HG02973 (cell line): ENCODE results near the gene FAT1.
"Not testable (repeated sequence)": the region's sequence is repeated elsewhere in the genome, so short reads cannot be mapped to it uniquely, and the experiment has no call there.

Experiments
- ATAC-seq: cut with Tn5 transposase; IDR thresholded peaks from one replicate; pipeline ENCODE4 v1.9.1; 2021; ENCODE audit warnings: moderate library complexity; ENCODE audit not compliant: unreplicated experiment

FAT1 gene

GRCh38 chr4:186659935-186660334 is 63.7 kb downstream of the FAT1 start:
- ATAC-seq, result no peak

DNA sequence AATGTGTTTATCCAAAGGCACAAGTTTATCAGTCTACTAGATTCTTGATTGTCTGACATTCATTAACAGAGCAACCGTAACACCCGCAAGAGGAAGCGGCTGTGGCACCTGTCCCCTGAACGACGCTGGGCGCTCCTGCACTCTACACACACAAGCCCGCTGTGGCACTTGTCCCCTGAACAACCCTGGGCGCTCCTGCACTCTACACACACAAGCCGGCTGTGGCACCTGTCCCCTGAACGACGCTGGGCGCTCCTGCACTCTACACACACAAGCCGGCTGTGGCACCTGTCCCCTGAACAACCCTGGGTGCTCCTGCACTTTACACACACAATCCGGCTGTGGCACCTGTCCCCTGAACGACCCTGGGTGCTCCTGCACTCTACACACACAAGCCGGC is 64.2 kb downstream of the FAT1 start:
- not testable (repeated sequence) for ATAC-seq

- ATAC-seq, result no peak
These were observed 65.0 kb downstream of the FAT1 start for GRCh38 chr4:186658657-186659056.

- ATAC-seq, result no peak
These were observed 65.9 kb downstream of the FAT1 start for GRCh38 chr4:186657764-186658163.

DNA sequence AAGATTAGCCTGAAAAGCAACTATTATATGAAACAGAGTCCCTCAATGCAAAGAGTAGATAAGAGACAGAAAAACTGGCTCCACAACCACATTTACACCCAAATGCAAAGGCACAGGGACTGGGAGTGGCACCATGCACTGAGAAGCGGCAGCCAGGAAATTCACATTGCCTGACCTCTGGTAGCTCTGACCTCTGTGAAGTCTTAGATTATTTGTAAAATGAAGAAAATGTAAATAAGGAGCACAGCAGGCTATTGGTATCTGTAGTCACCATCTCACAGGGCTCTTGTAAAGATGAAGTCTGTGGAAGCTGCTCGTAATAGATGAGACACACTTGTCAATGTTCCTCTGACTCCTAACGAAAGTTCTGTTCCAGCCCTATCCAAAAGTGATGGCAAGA is 69.7 kb downstream of the FAT1 start:
- ATAC-seq, result no peak

- ATAC-seq, result no peak
These were observed 72.0 kb downstream of the FAT1 start for GRCh38 chr4:186651624-186652023.

DNA sequence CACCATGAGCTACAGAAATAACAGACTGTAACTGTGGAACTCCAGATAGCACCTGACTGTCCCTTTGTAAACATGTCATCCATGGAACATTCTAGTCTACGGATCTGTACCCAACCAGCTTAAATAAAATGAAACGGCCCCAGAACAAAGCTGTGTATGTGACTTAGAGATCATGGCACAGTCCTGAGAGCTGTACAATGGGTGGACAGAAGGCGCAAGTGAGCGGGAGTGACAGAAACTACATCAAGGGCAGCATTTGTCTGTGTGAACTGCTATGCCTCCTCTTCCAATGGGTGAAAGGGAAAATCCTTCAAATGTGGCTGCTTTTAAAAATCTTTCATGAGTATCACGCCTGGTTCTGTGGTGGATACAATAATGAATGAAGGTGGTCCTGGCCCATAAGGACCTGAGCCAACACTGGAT is 72.5 kb downstream of the FAT1 start:
- no peak for ATAC-seq

GRCh38 chr4:186650401-186651180 is 73.1 kb downstream of the FAT1 start:
- ATAC-seq, result no peak

DNA sequence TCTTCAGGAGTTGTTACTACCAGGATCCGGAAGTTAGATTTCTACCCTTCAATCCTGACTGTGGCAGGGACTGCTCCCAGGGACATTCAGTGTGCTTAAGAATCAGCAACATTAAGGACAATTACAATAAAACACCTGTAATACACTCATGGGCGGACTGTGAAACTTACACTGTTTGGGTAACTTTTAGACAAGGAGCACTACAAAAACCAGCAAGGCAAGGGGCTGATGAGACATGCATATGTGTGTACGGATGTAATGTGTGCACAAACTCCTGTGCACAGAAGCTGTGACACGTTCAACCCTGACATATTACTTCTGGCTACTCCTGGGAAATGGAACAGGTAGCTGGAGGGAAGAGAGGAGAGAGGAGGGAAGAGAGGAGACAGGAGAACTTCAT is 75.8 kb downstream of the FAT1 start:
- no peak for ATAC-seq

GRCh38 chr4:186644737-186645261 is 78.9 kb downstream of the FAT1 start:
- no peak for ATAC-seq

DNA sequence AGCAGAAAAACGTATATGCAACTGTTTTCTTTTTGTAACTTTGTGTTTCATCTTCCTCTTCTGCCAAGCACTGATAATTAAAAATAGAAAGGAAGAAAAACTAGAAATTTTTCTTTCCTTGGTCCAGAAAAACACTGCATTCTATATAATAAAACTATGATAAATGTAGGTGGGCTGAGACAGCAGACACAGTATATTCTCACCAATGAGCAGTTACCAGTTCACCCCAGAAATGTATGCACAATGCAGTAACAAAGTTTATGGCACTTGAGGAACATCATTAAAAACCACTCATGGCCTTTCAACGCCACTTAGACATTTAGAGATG is 79.4 kb downstream of the FAT1 start:
- ATAC-seq, result no peak

DNA sequence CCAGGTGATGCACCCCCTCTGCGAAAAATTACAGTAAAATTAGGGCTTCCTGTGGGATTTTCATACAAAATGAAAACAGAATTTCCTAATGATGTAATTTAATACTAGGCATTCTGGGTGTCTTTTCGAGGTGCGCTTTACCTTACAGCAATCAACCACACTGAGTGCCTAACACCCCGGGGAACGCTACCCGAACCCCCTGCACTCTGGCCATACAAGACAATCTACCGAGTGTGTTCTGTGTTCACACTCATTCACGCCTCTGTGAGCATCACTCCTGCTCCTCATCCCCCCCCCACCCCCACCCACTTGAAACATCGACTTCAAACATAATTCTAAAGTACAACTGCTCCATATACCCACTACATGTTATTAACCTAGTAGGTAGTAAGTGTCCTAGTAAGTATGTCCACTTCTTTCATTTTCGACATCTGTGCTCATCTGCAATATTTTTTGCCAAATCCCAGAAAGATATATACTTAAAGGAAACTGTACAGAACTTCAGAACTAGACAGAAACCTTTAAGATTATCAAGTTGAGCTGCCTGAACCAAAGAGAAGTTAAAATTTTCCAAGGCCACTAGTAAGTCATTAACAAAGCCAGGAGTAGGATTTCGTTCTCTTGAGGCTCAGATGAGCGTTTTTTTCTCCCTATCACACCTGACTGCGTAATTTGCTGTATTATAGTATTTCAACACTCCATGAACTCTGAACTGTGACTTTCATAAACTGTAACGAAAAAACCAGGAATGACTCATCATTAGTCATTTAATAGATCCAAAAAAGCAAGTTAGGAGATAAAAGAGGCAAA is 80.0 kb downstream of the FAT1 start:
- ATAC-seq, result no peak

- no peak for ATAC-seq
These were observed 80.7 kb downstream of the FAT1 start for GRCh38 chr4:186642998-186643397.

GRCh38 chr4:186642530-186642929 is 81.1 kb downstream of the FAT1 start:
- ATAC-seq, result no peak

- ATAC-seq, result no peak
These were observed 89.0 kb downstream of the FAT1 start for GRCh38 chr4:186634591-186635128.

DNA sequence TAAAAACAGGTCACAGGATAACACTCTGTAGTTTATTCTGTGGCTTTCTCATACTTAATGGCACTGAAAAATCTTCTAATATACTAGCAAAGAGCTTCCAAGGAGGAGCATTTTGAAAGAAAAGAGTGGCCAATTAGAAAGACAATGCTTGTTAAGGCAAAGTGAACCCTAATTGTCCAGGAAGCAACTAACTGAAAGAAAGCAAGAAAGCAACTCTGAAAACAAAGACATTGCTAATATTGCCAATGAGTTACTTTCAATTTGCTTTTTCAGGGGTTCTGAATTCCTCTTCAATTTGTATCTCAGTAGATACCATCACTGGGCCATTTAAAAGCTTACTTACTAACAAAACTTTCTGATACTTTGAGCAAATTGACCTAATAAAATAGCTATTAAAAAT is 89.8 kb downstream of the FAT1 start:
- ATAC-seq, result no peak

- ATAC-seq, result no peak
These were observed 93.5 kb downstream of the FAT1 start for GRCh38 chr4:186630128-186630527.

- no peak for ATAC-seq
These were observed 95.5 kb downstream of the FAT1 start for GRCh38 chr4:186628058-186628711.

DNA sequence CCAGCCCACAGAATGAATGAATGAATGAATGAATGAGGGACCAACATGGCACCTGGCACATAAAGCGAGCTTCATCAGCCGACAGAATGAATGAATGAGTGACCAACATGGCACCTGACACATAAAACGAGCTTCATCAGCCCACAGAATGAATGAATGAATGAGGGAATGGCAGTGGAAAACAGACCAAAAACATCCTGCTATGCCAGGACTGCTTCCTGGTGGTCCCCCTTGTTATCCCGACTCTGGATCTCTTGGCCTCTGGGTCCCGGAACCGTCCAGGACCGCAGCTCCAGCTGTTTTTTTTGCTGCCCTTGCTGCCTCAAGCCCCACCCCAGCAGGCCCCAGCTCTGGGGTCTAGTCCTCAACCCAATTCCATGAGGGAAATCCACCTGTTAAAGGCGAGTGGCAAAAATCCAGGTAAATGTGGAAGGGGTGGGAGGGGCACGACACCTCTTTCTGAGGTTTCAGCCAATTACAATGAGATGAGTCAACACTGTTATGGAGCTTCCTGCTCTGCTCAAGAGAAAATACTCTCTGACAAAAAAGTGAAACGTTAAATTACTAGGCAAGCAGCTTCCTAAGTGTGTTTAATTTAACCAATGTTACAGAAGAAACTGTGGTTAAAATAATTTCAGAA is 96.3 kb downstream of the FAT1 start:
- ATAC-seq, result no peak

- ATAC-seq, result no peak
These were observed 98.7 kb downstream of the FAT1 start for GRCh38 chr4:186624951-186625350.

- ATAC-seq, result no peak
These were observed 100.1 kb downstream of the FAT1 start for GRCh38 chr4:186623546-186623945.
